Neuronal stem cell (in vitro differentiated cells): ENCODE measurements around the gene NUDT22.
A peak's percentile ranks its signal among the peaks of the same experiment; 100 is the strongest.

ENCODE experiments used
- DNase-seq: peaks from one replicate; pipeline ENCODE4 v3.0.0-alpha.2; 2013; ENCODE audit warnings: low spot score
- H2AFZ ChIP-seq: one replicate; pipeline ENCODE4 v1.6.1; 2013; ENCODE audit warnings: mild to moderate bottlenecking, low read length, inconsistent platforms
- H2AK5ac ChIP-seq: 2 replicates; pipeline ENCODE4 v1.6.1; 2013; ENCODE audit warnings: low read depth, mild to moderate bottlenecking, inconsistent platforms, low read length, moderate library complexity, mixed read lengths
- H2BK120ac ChIP-seq: 2 replicates; pipeline ENCODE4 v1.6.1; 2013; ENCODE audit warnings: low read depth, mild to moderate bottlenecking, inconsistent platforms, low read length, moderate library complexity, mixed read lengths
- H2BK12ac ChIP-seq: one replicate; pipeline ENCODE4 v1.6.1; 2013; ENCODE audit warnings: low read length, inconsistent platforms
- H2BK15ac ChIP-seq: 2 replicates; pipeline ENCODE4 v1.6.1; 2013; ENCODE audit warnings: mild to moderate bottlenecking, low read length, inconsistent platforms, mixed read lengths
- H2BK5ac ChIP-seq: one replicate; pipeline ENCODE4 v1.6.1; 2013; ENCODE audit warnings: inconsistent platforms, mild to moderate bottlenecking, low read length, moderate library complexity
- H3K14ac ChIP-seq: one replicate; pipeline ENCODE4 v1.6.1; 2013; ENCODE audit warnings: low read length, inconsistent platforms
- H3K18ac ChIP-seq: 2 replicates; pipeline ENCODE4 v1.6.1; 2013; ENCODE audit warnings: low read length, inconsistent platforms
- H3K23ac ChIP-seq: 2 replicates; pipeline ENCODE4 v1.6.1; 2013; ENCODE audit warnings: low read depth, mild to moderate bottlenecking, mixed read lengths, low read length, inconsistent platforms; ENCODE audit not compliant: poor library complexity
- H3K27ac ChIP-seq: replicated peaks from 3 replicates; pipeline ENCODE4 v1.5.1; 2013; ENCODE audit warnings: low read length, inconsistent platforms
- H3K27me3 ChIP-seq, 3 experiments: 2 replicates each; pipeline ENCODE4 v1.6.1; 2013; ENCODE audit warnings: low read length in 3 of 3, mild to moderate bottlenecking in 2 of 3, inconsistent platforms in 1 of 3, low read depth in 1 of 3, mixed read lengths in 1 of 3, moderate library complexity in 1 of 3; ENCODE audit not compliant: control insufficient read depth in 3 of 3, insufficient read depth in 3 of 3
- H3K36me3 ChIP-seq, 2 donors: replicated peaks in 1 of 2; 2 replicates each; pipeline ENCODE4 v1.6.1; 2013; ENCODE audit warnings: low read length in 2 of 2; ENCODE audit not compliant: control insufficient read depth in 2 of 2, insufficient read depth in 2 of 2
- H3K4ac ChIP-seq: 2 replicates; pipeline ENCODE4 v1.6.1; 2013; ENCODE audit warnings: inconsistent platforms, mild to moderate bottlenecking, low read length, moderate library complexity
- H3K4me1 ChIP-seq, 2 donors: 1 replicate in 1 of 2; 2 replicates in 1 of 2; pipeline ENCODE4 v1.6.1; 2013; ENCODE audit warnings: low read length in 2 of 2, low read depth in 1 of 2; ENCODE audit not compliant: control insufficient read depth in 2 of 2, insufficient read depth in 1 of 2
- H3K4me2 ChIP-seq: one replicate; pipeline ENCODE4 v1.6.1; 2013; ENCODE audit warnings: mild to moderate bottlenecking, low read length, inconsistent platforms; ENCODE audit not compliant: insufficient read depth, poor library complexity, severe bottlenecking
- H3K4me3 ChIP-seq, 2 donors: 2 replicates each; pipeline ENCODE4 v1.5.1; 2013; ENCODE audit warnings: low read length in 2 of 2, mild to moderate bottlenecking in 2 of 2, inconsistent platforms in 1 of 2, moderate library complexity in 1 of 2
- H3K79me1 ChIP-seq: one replicate; pipeline ENCODE4 v1.6.1; 2013; ENCODE audit warnings: low read depth, mild to moderate bottlenecking, inconsistent platforms, low read length, moderate library complexity
- H3K9ac ChIP-seq: one replicate; pipeline ENCODE4 v1.6.1; 2013; ENCODE audit warnings: mild to moderate bottlenecking, low read depth, low read length, inconsistent platforms; ENCODE audit not compliant: poor library complexity
- H3K9me3 ChIP-seq, 2 donors: replicated peaks in 1 of 2; 2 replicates each; pipeline versions ENCODE3 to v1.6.1; 2013; ENCODE audit warnings: low read length in 2 of 2, mild to moderate bottlenecking in 2 of 2, inconsistent platforms in 1 of 2, low read depth in 1 of 2, mixed read lengths in 1 of 2, moderate library complexity in 1 of 2; ENCODE audit not compliant: control insufficient read depth in 2 of 2, insufficient read depth in 1 of 2
- H4K8ac ChIP-seq: one replicate; pipeline ENCODE4 v1.6.1; 2013; ENCODE audit warnings: low read depth, mild to moderate bottlenecking, inconsistent platforms, low read length, moderate library complexity
- H4K91ac ChIP-seq: one replicate; pipeline ENCODE4 v1.6.1; 2013; ENCODE audit warnings: low read length, low read depth, mild to moderate bottlenecking, inconsistent platforms; ENCODE audit not compliant: poor library complexity
- WGBS, 2 donors: extraction: QIAGEN DNeasy Blood & Tissue Kit; methylation state at CpG; one replicate each; pipeline ENCODE4 v1.1.7; 2013; ENCODE audit warnings: missing lambda C conversion rate in 2 of 2, mixed read lengths in 1 of 2; ENCODE audit not compliant: insufficient read length in 2 of 2, insufficient replicate concordance in 1 of 2; ENCODE audit errors: extremely low coverage in 2 of 2; 5-methylcytosine and 5-hydroxymethylcytosine counted together

NUDT22 gene

GRCh38 chr11:64241491-64242374 lies 15.7 kb downstream of the NUDT22 start:
- Histone ChIP-seq H3K27ac (peak overlapping the region; percentile 69), H2BK12ac (peak overlapping the region; percentile 41)

GRCh38 chr11:64243236-64243854 lies 17.3 kb downstream of the NUDT22 start:
- Histone ChIP-seq H3K9me3 (no peaks in the 10 kb centered on the region), H3K4me1 (peaks cover 21% of the 10 kb centered on the region in 2 donors), H3K27me3 (no peaks in the 10 kb centered on the region), H3K18ac (no peak overlapping the region), H4K8ac (no peak overlapping the region), H2BK15ac (no peak overlapping the region), H3K14ac (no peak overlapping the region), H2AFZ (no peak overlapping the region), H3K79me1 (peaks cover 21% of the 10 kb centered on the region), H3K9ac (no peak overlapping the region), H2AK5ac (no peak overlapping the region), H3K4me2 (no peak overlapping the region), H2BK120ac (no peak overlapping the region), H3K4ac (no peak overlapping the region), H3K23ac (peak overlapping the region; percentile 52), H3K36me3 (peaks cover 11 to 19% of the 10 kb centered on the region in 2 donors), H3K27ac (no peak overlapping the region), H3K4me3 (peak overlapping the region in 1 of 2 donors; percentile 23), H2BK12ac (no peak overlapping the region), H2BK5ac (no peak overlapping the region), H4K91ac (no peak overlapping the region)
- no CpG with 5 or more reads among the region's 8 CpGs for WGBS, 2 donors
- no peak for DNase-seq

More at GRCh38 chr11:64241491-64242374, 15.7 kb downstream of the NUDT22 start:
- H3K79me1 ChIP-seq, result peaks cover 21% of the 10 kb centered on the region
- no peak overlapping the region for H4K91ac ChIP-seq
- peak overlapping the region; percentile 21 for H2BK120ac ChIP-seq
- peak overlapping the region; percentile 97 for H2AK5ac ChIP-seq
- H3K4me3 ChIP-seq, result peak overlapping the region; percentile 70 to 94
- peak overlapping the region; percentile 39 for H3K14ac ChIP-seq
- peak overlapping the region; percentile 98 for H3K18ac ChIP-seq
- H3K4me1 ChIP-seq, result peaks cover 16 to 20% of the 10 kb centered on the region in 2 donors
- no peaks in the 10 kb centered on the region for H3K27me3 ChIP-seq
- DNase-seq, result no peak
- WGBS, 2 donors, result no CpG with 5 or more reads among the region's 63 CpGs
- no peaks in the 10 kb centered on the region for H3K9me3 ChIP-seq
- H3K23ac ChIP-seq, result peak overlapping the region; percentile 100
- H3K36me3 ChIP-seq, result peaks cover 16 to 19% of the 10 kb centered on the region in 2 donors
- peak overlapping the region; percentile 93 for H3K4me2 ChIP-seq
- no peak overlapping the region for H2BK15ac ChIP-seq
- H2BK5ac ChIP-seq, result no peak overlapping the region
- peak overlapping the region; percentile 88 for H3K9ac ChIP-seq
- no peak overlapping the region for H3K4ac ChIP-seq
- peak overlapping the region; percentile 96 for H2AFZ ChIP-seq
- no peak overlapping the region for H4K8ac ChIP-seq

GRCh38 chr11:64244107-64244506 lies 18.0 kb downstream of the NUDT22 start:
- WGBS, 2 donors, result no CpG with 5 or more reads among the region's 5 CpGs
- H3K9ac ChIP-seq, result no peak overlapping the region
- no peak overlapping the region for H2BK15ac ChIP-seq
- peaks cover 11 to 19% of the 10 kb centered on the region in 2 donors for H3K36me3 ChIP-seq
- H4K8ac ChIP-seq, result no peak overlapping the region
- H3K27ac ChIP-seq, result no peak overlapping the region
- no peak overlapping the region for H2AK5ac ChIP-seq
- DNase-seq, result no peak
- H3K18ac ChIP-seq, result no peak overlapping the region
- H2BK5ac ChIP-seq, result no peak overlapping the region
- no peak overlapping the region for H3K4me3 ChIP-seq
- no peak overlapping the region for H2BK120ac ChIP-seq
- no peak overlapping the region for H2AFZ ChIP-seq
- H3K23ac ChIP-seq, result no peak overlapping the region
- H4K91ac ChIP-seq, result no peak overlapping the region
- H3K14ac ChIP-seq, result no peak overlapping the region
- no peaks in the 10 kb centered on the region for H3K27me3 ChIP-seq
- H3K4me1 ChIP-seq, result peaks cover 24 to 28% of the 10 kb centered on the region in 2 donors
- no peak overlapping the region for H2BK12ac ChIP-seq
- no peak overlapping the region for H3K4me2 ChIP-seq
- H3K9me3 ChIP-seq, result no peaks in the 10 kb centered on the region
- peaks cover 21% of the 10 kb centered on the region for H3K79me1 ChIP-seq
- H3K4ac ChIP-seq, result no peak overlapping the region

- Histone ChIP-seq H3K27ac (no peak overlapping the region), H2BK5ac (peak overlapping the region; percentile 10), H3K79me1 (peaks cover 21% of the 10 kb centered on the region), H3K4me3 (peak overlapping the region in 1 of 2 donors; percentile 70), H2BK120ac (no peak overlapping the region), H3K4me1 (peaks cover 24 to 37% of the 10 kb centered on the region in 2 donors), H3K27me3 (no peaks in the 10 kb centered on the region), H3K23ac (peak overlapping the region; percentile 2), H2AFZ (no peak overlapping the region), H2BK12ac (no peak overlapping the region), H3K14ac (no peak overlapping the region), H3K9me3 (no peaks in the 10 kb centered on the region), H4K91ac (no peak overlapping the region), H2AK5ac (peak overlapping the region; percentile 6), H4K8ac (no peak overlapping the region), H3K9ac (peak overlapping the region; percentile 0), H2BK15ac (no peak overlapping the region), H3K18ac (no peak overlapping the region), H3K36me3 (peaks cover 11 to 19% of the 10 kb centered on the region in 2 donors), H3K4ac (no peak overlapping the region), H3K4me2 (no peak overlapping the region)
- DNase-seq, result no peak
- WGBS, 2 donors, result no CpG with 5 or more reads among the region's 6 CpGs
These were observed 18.9 kb downstream of the NUDT22 start for GRCh38 chr11:64244966-64245365.
